ENCODE data around the gene TLCD3B.

Gene TLCD3B

GRCh38 chr16:30026449-30026848 lies 4.6 kb downstream of the TLCD3B start:
- TF ChIP-seq CREB5 (CRISPR knock-in tag; IDR thresholded peaks at IDR 0.05; ENCODE audit: low read depth) (no peak), ZNF70 (CRISPR knock-in tag; IDR thresholded peaks at IDR 0.05) (no peak), ZFP30 (CRISPR knock-in tag; IDR thresholded peaks at IDR 0.05) (no peak), ARNTL (CRISPR knock-in tag; IDR thresholded peaks at IDR 0.05; ENCODE audit: borderline replicate concordance, low read depth) (no peak), TSHZ2 (CRISPR knock-in tag; IDR thresholded peaks at IDR 0.05) (no peak), ISL1 (CRISPR knock-in tag; IDR thresholded peaks at IDR 0.05) (no peak), POU6F1 (CRISPR knock-in tag; IDR thresholded peaks at IDR 0.05; ENCODE audit: borderline replicate concordance, low read depth) (no peak), PPARA (CRISPR knock-in tag; IDR thresholded peaks at IDR 0.05; ENCODE audit: borderline replicate concordance) (no peak), TCF4 (CRISPR knock-in tag; IDR thresholded peaks at IDR 0.05; ENCODE audit: borderline replicate concordance) (no peak), BACH2 (CRISPR knock-in tag; IDR thresholded peaks at IDR 0.05; ENCODE audit: borderline replicate concordance) (no peak), CSDC2 (CRISPR knock-in tag; IDR thresholded peaks at IDR 0.05) (no peak)
- ATAC-seq: no peak

- no peak for ATAC-seq
- TF ChIP-seq TCF4 (CRISPR knock-in tag; IDR thresholded peaks at IDR 0.05; ENCODE audit: borderline replicate concordance): no peak
- TF ChIP-seq PATZ1 (CRISPR knock-in tag; IDR thresholded peaks at IDR 0.05; ENCODE audit: borderline replicate concordance): no peak
- TF ChIP-seq TOX (CRISPR knock-in tag; IDR thresholded peaks at IDR 0.05; ENCODE audit: borderline replicate concordance): no peak
- TF ChIP-seq RARB (CRISPR knock-in tag; IDR thresholded peaks at IDR 0.05): no peak
Measured at GRCh38 chr16:30025574-30025973, 5.5 kb downstream of the TLCD3B start.

- no peak for TF ChIP-seq ZNF565 (CRISPR knock-in tag; conservative IDR thresholded peaks at IDR 0.05; ENCODE audit: low read depth)
- no peak for TF ChIP-seq GLIS3 (CRISPR knock-in tag; IDR thresholded peaks at IDR 0.05)
- TF ChIP-seq TCF4 (CRISPR knock-in tag; IDR thresholded peaks at IDR 0.05; ENCODE audit: borderline replicate concordance): no peak
- TF ChIP-seq ZNF70 (CRISPR knock-in tag; IDR thresholded peaks at IDR 0.05): no peak
- no peak for TF ChIP-seq ZFP3 (CRISPR knock-in tag; IDR thresholded peaks at IDR 0.05)
- TF ChIP-seq ZNF8 (CRISPR knock-in tag; IDR thresholded peaks at IDR 0.05): no peak
- no peak for TF ChIP-seq CREB5 (CRISPR knock-in tag; IDR thresholded peaks at IDR 0.05; ENCODE audit: low read depth)
- no peak for TF ChIP-seq POU6F1 (CRISPR knock-in tag; IDR thresholded peaks at IDR 0.05; ENCODE audit: borderline replicate concordance, low read depth)
- no peak for TF ChIP-seq PPARA (CRISPR knock-in tag; IDR thresholded peaks at IDR 0.05; ENCODE audit: borderline replicate concordance)
- no peak for ATAC-seq
Measured at GRCh38 chr16:30025156-30025555, 5.9 kb downstream of the TLCD3B start.

Data from SK-N-SH treated with all-trans-retinoic acid at 6 μM for 48 hours (cell line).